ELF-1 (cell line): Measurements from ENCODE around the gene ANKRD13A.
A peak's percentile ranks its signal among the peaks of the same experiment; 100 is the strongest.
"Not testable (repeated sequence)": the region's sequence is repeated elsewhere in the genome, so short reads cannot be mapped to it uniquely, and the experiment has no call there.

Source experiments
- DNase-seq: peaks from one replicate; pipeline ENCODE4 v3.0.0-alpha.2; 2016; ENCODE audit warnings: low read depth, low spot score

Gene ANKRD13A

GRCh38 chr12:110047297-110047940 is 48.2 kb downstream of the ANKRD13A start:
- DNase-seq = no peak

GRCh38 chr12:110048242-110049027 is 49.2 kb downstream of the ANKRD13A start, which contains the start of gene C12orf76:
C12orf76 (minus strand) TSS chr12:110048522; CDS start chr12:110048495, 27 bp downstream.
- DNase-seq = peak; percentile 89

- not testable (repeated sequence) for DNase-seq
Observed at GRCh38 chr12:110049034-110049433, 49.8 kb downstream of the ANKRD13A start.

GRCh38 chr12:110049666-110050065 is 50.4 kb downstream of the ANKRD13A start:
- DNase-seq = not testable (repeated sequence)

GRCh38 chr12:110050927-110051326 is 51.7 kb downstream of the ANKRD13A start:
- DNase-seq = no peak

- peak; percentile 58 for DNase-seq
Observed at GRCh38 chr12:110055375-110056352, 56.4 kb downstream of the ANKRD13A start.

- not testable (repeated sequence) for DNase-seq
Observed at GRCh38 chr12:110056643-110057042, 57.4 kb downstream of the ANKRD13A start.

GRCh38 chr12:110058875-110059615 is 59.8 kb downstream of the ANKRD13A start:
- no peak for DNase-seq

GRCh38 chr12:110059651-110060000 is 60.4 kb downstream of the ANKRD13A start:
- DNase-seq = no peak

GRCh38 chr12:110062241-110062640 is 63.0 kb downstream of the ANKRD13A start:
- no peak for DNase-seq

GRCh38 chr12:110065540-110065939 is 66.3 kb downstream of the ANKRD13A start:
- DNase-seq = no peak

- no peak for DNase-seq
Observed at GRCh38 chr12:110067531-110067930, 68.3 kb downstream of the ANKRD13A start.

GRCh38 chr12:110068115-110068514 is 68.9 kb downstream of the ANKRD13A start:
- not testable (repeated sequence) for DNase-seq

- no peak for DNase-seq
Observed at GRCh38 chr12:110068654-110069053, 69.4 kb downstream of the ANKRD13A start.

GRCh38 chr12:110071504-110071903 is 72.3 kb downstream of the ANKRD13A start:
- DNase-seq = no peak

GRCh38 chr12:110071967-110072366 is 72.7 kb downstream of the ANKRD13A start:
- no peak for DNase-seq

- not testable (repeated sequence) for DNase-seq
Observed at GRCh38 chr12:110072636-110073035, 73.4 kb downstream of the ANKRD13A start.

GRCh38 chr12:110073049-110073831 is 74.0 kb downstream of the ANKRD13A start:
- no peak for DNase-seq

GRCh38 chr12:110074089-110074488 is 74.9 kb downstream of the ANKRD13A start:
- no peak for DNase-seq

GRCh38 chr12:110075880-110076279 is 76.7 kb downstream of the ANKRD13A start:
- DNase-seq = no peak
